Putamen (tissue), 1 donor: Measurements from ENCODE around the gene NDUFS8.

Experiments used
- DNase-seq: peaks from one replicate; pipeline ENCODE4 v3.0.0-alpha.2; 2016; ENCODE audit warnings: low spot score

NDUFS8 gene

GRCh38 chr11:68077617-68078582, 47.4 kb downstream of the NDUFS8 start:
- no peak for DNase-seq

- DNase-seq, result no peak
These were observed 50.4 kb downstream of the NDUFS8 start for GRCh38 chr11:68080860-68081259.

GRCh38 chr11:68081691-68082090, 51.2 kb downstream of the NDUFS8 start:
- no peak for DNase-seq

- DNase-seq, result no peak
These were observed 52.0 kb downstream of the NDUFS8 start for GRCh38 chr11:68082481-68082880.

GRCh38 chr11:68083517-68083916, 53.0 kb downstream of the NDUFS8 start:
- DNase-seq, result no peak
